Endothelial cell of umbilical vein (primary cell): Measurements from ENCODE around the gene VAMP7.

Experiments
- CTCF ChIP-seq, 2 donors: IDR thresholded peaks; 1 replicate in 1 of 2; 2 replicates in 1 of 2; pipeline ENCODE4 v1.5.1; 2011; ENCODE audit warnings: low read length in 2 of 2, mild to moderate bottlenecking in 2 of 2, moderate library complexity in 2 of 2, control low read depth in 1 of 2, inconsistent platforms in 1 of 2, low read depth in 1 of 2; ENCODE audit not compliant: insufficient read depth in 1 of 2; ENCODE audit errors: extremely low read depth in 1 of 2
- EZH2 ChIP-seq: IDR thresholded peaks from 2 replicates; pipeline ENCODE4 v1.6.1; 2012; ENCODE audit warnings: borderline replicate concordance, low read depth, mild to moderate bottlenecking, moderate library complexity, low read length, inconsistent platforms; ENCODE audit not compliant: severe bottlenecking
- FOS ChIP-seq: IDR thresholded peaks from 2 replicates; pipeline ENCODE4 v1.6.1; 2011; ENCODE audit warnings: mild to moderate bottlenecking, low read length, moderate library complexity, borderline replicate concordance; ENCODE audit not compliant: insufficient read depth
- GATA2 ChIP-seq: IDR thresholded peaks from 2 replicates; pipeline ENCODE4 v1.7.0; 2011; ENCODE audit warnings: low read depth, mild to moderate bottlenecking, moderate library complexity, mixed read lengths, low read length; ENCODE audit not compliant: insufficient read length, insufficient read depth
- MAX ChIP-seq: IDR thresholded peaks from 2 replicates; pipeline ENCODE4 v1.6.1; 2011; ENCODE audit not compliant: insufficient read depth, insufficient read length
- MYC ChIP-seq: IDR thresholded peaks from one replicate; pipeline ENCODE4 v1.6.1; 2011; ENCODE audit warnings: mild to moderate bottlenecking, low read depth, low read length
- POLR2A ChIP-seq: IDR thresholded peaks from 2 replicates; pipeline ENCODE4 v1.6.1; 2012; ENCODE audit warnings: low read depth, mild to moderate bottlenecking, control low read depth, low read length
- POLR2AphosphoS5 ChIP-seq: IDR thresholded peaks from 2 replicates; pipeline ENCODE4 v1.6.1; 2012; ENCODE audit warnings: low read depth, mild to moderate bottlenecking, control low read depth, low read length, moderate library complexity; ENCODE audit not compliant: insufficient read depth

GRCh38 chrX:155865193-155865592 is 16.0 kb upstream of the VAMP7 start:
- no peak for TF ChIP-seq CTCF (IDR thresholded peaks at IDR 0.05; ENCODE audit: extremely low read depth in 1 of 2, insufficient read depth in 1 of 2, low read depth in 1 of 2, low read length in 2 of 2)
- TF ChIP-seq EZH2, result no peak
- no peak for TF ChIP-seq POLR2A
- no peak for TF ChIP-seq MAX
- TF ChIP-seq POLR2AphosphoS5, result no peak
- no peak for TF ChIP-seq GATA2
- no peak for TF ChIP-seq FOS
- TF ChIP-seq MYC, result no peak
